Stomach (tissue), 9 donors: ENCODE measurements around the gene AKAP13. TPM values are rescaled to one million over a fixed set of nuclear protein-coding genes. Genes with fewer than 3 reads are reported as not detected.
A peak's percentile ranks its signal among the peaks of the same experiment; 100 is the strongest.

ENCODE experiments used
- DNase-seq, 2 donors: peaks; one replicate each; pipeline versions ENCODE4 v3.0.0 to v3.0.0-alpha.2; 2013 to 2019
- H3K27ac ChIP-seq, 5 donors: fragments of 200-600 bp in 4 of 5; sonication (generic) in 4 of 5; one replicate each; pipeline ENCODE4 v1.5.1; 2013 to 2019; ENCODE audit warnings: mild to moderate bottlenecking in 1 of 5, moderate library complexity in 1 of 5
- H3K27me3 ChIP-seq, 3 donors: fragments of 200-600 bp; sonication (generic); one replicate each; pipeline ENCODE4 v1.5.1; 2017 to 2019; ENCODE audit warnings: mixed run types in 1 of 3
- H3K36me3 ChIP-seq, 4 donors: fragments of 200-600 bp; sonication (generic); 1 replicate in 3 of 4; 2 replicates in 1 of 4; pipeline ENCODE4 v1.5.1; 2016 to 2019
- H3K4me1 ChIP-seq, 4 donors: fragments of 200-600 bp; sonication (generic); one replicate each; pipeline ENCODE4 v1.5.1; 2016 to 2019
- H3K4me3 ChIP-seq, 4 donors: fragments of 200-600 bp; sonication (generic) in 3 of 4; one replicate each; pipeline ENCODE4 v1.5.1; 2016 to 2019; ENCODE audit warnings: mild to moderate bottlenecking in 1 of 4
- H3K9me3 ChIP-seq, 4 donors: fragments of 200-600 bp; sonication (generic); one replicate each; pipeline ENCODE4 v1.5.1; 2016 to 2019
- EP300 ChIP-seq: sonication (generic); formaldehyde crosslinking; IDR thresholded peaks from one replicate; pipeline ENCODE4 v1.6.1; 2017; ENCODE audit warnings: antibody characterized with exemption
- POLR2A ChIP-seq, 4 donors: fragments of 450-650 bp; IDR thresholded peaks; one replicate each; pipeline ENCODE4 v1.6.1; 2016; ENCODE audit warnings: antibody characterized with exemption in 4 of 4, control low read depth in 2 of 4, mild to moderate bottlenecking in 1 of 4, moderate library complexity in 1 of 4
- POLR2AphosphoS5 ChIP-seq, 3 donors: sonication (generic); formaldehyde crosslinking; IDR thresholded peaks; one replicate each; pipeline ENCODE4 v1.6.1; 2016; ENCODE audit warnings: antibody characterized with exemption in 3 of 3
- WGBS, 5 donors: extraction: QIAGEN DNeasy Blood & Tissue Kit in 3 of 5; methylation state at CpG; one replicate each; pipeline versions ENCODE4 v1.1.5 to v1.1.7; 2013 to 2018; 5-methylcytosine and 5-hydroxymethylcytosine counted together
- intact Hi-C: fragments of 100-400 bp; cut with DNase I; formaldehyde crosslinking; loops from one replicate; pipeline ENCODE4 v1.15.1; 2023; ENCODE audit warnings: low total_unique reads
- polyA plus RNA-seq, 3 donors: library from polyadenylated mRNA; stranded (reverse); fragments of 200-250 nt; gene quantifications; one replicate each; pipeline ENCODE4 v1.2.3, GENCODE V29; 2013
- total RNA-seq, 5 donors: library from RNA; depleted of rRNA; stranded (reverse); fragments of >200 nt; gene quantifications; one replicate each; pipeline versions ENCODE4 v1.1.0 to v1.2.3, GENCODE V29; 2014 to 2016
- TF ChIP-seq, protein P1 (sequence below), 7 experiments: fragments of 450-650 bp in 4 of 7; fragments of 200-600 bp in 3 of 7; sonication (generic) in 3 of 7; IDR thresholded peaks; one replicate each; pipeline ENCODE4 v1.5.1; 2016 to 2019; ENCODE audit warnings: antibody characterized with exemption in 7 of 7, control low read depth in 2 of 7, mild to moderate bottlenecking in 1 of 7
- donor health status: healthy with polysubstance abuse.
- donor health status: Bipolar disorder and iron deficiency.
- donor health status: healthy.

The AKAP13 gene
- total and polyA plus RNA-seq, 8 donors = 33.1 to 395 (median 138) TPM

DNA sequence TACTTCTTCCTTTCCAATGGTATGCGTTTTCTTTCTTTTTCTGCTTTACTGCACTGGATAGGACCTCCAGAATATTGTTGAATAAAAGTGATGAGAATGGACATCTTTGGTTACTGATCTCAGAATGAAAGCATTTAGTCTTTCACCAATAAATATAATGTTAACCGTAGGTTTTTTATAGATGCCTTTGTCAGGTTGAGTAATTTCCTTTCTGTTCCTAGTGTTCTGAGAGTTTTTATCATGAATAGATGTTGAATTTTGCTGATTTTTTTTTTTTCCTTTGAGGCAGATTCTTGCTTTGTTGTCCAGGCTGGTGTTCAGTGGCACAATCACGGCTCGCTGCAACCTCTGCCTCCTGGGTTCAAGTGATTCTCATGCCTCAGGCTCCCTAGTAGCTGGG is 255.9 kb downstream of the AKAP13 start:
- Histone ChIP-seq H3K36me3 (peaks cover 7 to 29% (median 18%) of the 10 kb centered on the region in 4 donors), H3K4me1 (peaks cover 6 to 87% (median 37%) of the 10 kb centered on the region in 4 donors), H3K9me3 (no peaks in the 10 kb centered on the region), H3K4me3 (no peak overlapping the region), H3K27me3 (no peaks in the 10 kb centered on the region), H3K27ac (peak overlapping the region in 1 of 5 donors; percentile 16)
- WGBS, 5 donors = 79 to 90% (median 85%) methylated on average over 4 of the region's 4 CpGs
- DNase-seq = no peak
- no peak for TF ChIP-seq EP300
- TF ChIP-seq POLR2AphosphoS5 (IDR thresholded peaks at IDR 0.05) = no peak
- no peak for TF ChIP-seq POLR2A (IDR thresholded peaks at IDR 0.05)
- TF ChIP-seq, protein P1, sequence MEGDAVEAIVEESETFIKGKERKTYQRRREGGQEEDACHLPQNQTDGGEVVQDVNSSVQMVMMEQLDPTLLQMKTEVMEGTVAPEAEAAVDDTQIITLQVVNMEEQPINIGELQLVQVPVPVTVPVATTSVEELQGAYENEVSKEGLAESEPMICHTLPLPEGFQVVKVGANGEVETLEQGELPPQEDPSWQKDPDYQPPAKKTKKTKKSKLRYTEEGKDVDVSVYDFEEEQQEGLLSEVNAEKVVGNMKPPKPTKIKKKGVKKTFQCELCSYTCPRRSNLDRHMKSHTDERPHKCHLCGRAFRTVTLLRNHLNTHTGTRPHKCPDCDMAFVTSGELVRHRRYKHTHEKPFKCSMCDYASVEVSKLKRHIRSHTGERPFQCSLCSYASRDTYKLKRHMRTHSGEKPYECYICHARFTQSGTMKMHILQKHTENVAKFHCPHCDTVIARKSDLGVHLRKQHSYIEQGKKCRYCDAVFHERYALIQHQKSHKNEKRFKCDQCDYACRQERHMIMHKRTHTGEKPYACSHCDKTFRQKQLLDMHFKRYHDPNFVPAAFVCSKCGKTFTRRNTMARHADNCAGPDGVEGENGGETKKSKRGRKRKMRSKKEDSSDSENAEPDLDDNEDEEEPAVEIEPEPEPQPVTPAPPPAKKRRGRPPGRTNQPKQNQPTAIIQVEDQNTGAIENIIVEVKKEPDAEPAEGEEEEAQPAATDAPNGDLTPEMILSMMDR (IDR thresholded peaks at IDR 0.05) = no peak
- intact Hi-C loops = no loop called here

DNA sequence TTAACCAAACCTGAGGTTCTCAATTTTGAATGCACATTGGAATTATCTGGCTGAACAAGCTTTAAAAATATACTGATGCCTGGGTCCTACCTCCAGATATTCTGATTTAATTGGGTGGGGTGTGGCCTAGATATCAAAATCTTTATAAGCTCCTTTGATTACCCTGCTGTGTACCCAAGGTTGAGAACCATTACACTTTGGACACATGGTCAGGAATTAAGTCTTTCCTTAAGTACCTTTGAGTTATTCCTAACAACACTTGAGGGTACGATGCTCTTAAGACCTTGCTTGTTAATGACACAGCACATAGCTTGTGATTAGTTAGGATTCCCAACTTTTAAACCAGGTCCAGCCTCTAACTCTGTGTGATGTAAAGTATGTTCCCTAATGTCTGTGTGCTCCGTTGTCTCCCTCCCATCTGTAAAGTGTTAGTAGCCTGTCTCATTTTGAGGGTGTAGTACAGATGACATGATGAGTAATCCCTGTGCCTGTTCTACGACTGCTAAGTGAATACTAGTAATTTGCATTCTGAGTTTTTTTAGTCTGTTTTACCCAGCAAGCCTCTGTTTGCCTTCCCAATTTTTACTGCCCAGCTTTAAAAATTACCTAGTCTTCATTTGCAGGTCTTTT is 259.5 kb downstream of the AKAP13 start:
- intact Hi-C loops = no loop called here
- H3K27ac ChIP-seq = peak overlapping the region in 2 of 5 donors; percentile 15 to 20

DNA sequence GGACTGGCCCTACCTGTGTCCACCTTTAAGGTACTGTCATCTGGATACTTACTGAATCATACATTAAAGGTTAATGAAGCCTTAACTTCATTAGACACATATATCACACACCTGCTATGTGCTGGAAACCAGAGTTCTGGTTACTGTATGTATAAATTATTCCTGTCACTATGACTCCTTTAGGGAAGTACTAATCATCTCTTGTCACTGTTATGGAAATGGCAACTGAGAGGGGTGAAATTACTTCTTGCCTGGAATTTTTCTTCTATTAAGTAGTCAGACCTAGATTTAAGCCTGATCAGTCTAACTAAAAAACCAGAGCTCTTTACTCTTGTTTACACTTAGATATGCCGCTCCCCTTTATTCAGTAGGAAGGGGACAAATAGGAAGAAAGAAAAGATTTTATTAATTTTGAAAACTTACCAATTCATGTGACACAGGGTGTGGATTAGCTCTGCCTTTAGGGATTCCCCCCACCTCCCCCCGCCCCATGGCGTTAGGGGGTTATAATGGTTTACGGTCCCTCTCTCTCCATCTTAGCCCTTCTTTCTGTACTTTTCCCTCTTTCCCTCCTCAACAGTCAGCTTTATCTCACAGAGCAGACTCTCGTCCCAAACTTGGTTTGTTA is 261.8 kb downstream of the AKAP13 start:
- intact Hi-C loops = no loop called here
- Histone ChIP-seq H3K36me3 (peaks cover 19 to 70% (median 46%) of the 10 kb centered on the region in 4 donors), H3K9me3 (no peaks in the 10 kb centered on the region), H3K4me1 (peaks cover 22 to 85% (median 49%) of the 10 kb centered on the region in 4 donors), H3K27me3 (no peaks in the 10 kb centered on the region), H3K4me3 (peak overlapping the region in 2 of 4 donors; percentile 17 to 19), H3K27ac (peak overlapping the region; percentile 75 to 81 (median 80))
- no peak for DNase-seq
- WGBS, 5 donors = 30 to 53% (median 41%) methylated on average over 5 of the region's 5 CpGs
- TF ChIP-seq, protein P1 (IDR thresholded peaks at IDR 0.05) = no peak
- TF ChIP-seq POLR2AphosphoS5 (IDR thresholded peaks at IDR 0.05) = no peak
- no peak for TF ChIP-seq EP300
- no peak for TF ChIP-seq POLR2A (IDR thresholded peaks at IDR 0.05)

More for the DNA sequence above, 259.5 kb downstream of the AKAP13 start:
- DNase-seq = no peak
- no peak overlapping the region for H3K4me3 ChIP-seq
- 59 to 77% (median 64%) methylated on average over 3 of the region's 3 CpGs for WGBS, 5 donors
- H3K27me3 ChIP-seq = no peaks in the 10 kb centered on the region
- H3K9me3 ChIP-seq = no peaks in the 10 kb centered on the region
- TF ChIP-seq POLR2AphosphoS5 (IDR thresholded peaks at IDR 0.05) (peak in 1 of 3 donors; percentile 14), EP300 (no peak)
- peaks cover 7 to 46% (median 30%) of the 10 kb centered on the region in 4 donors for H3K36me3 ChIP-seq
- peaks cover 22 to 79% (median 46%) of the 10 kb centered on the region in 4 donors for H3K4me1 ChIP-seq

DNA sequence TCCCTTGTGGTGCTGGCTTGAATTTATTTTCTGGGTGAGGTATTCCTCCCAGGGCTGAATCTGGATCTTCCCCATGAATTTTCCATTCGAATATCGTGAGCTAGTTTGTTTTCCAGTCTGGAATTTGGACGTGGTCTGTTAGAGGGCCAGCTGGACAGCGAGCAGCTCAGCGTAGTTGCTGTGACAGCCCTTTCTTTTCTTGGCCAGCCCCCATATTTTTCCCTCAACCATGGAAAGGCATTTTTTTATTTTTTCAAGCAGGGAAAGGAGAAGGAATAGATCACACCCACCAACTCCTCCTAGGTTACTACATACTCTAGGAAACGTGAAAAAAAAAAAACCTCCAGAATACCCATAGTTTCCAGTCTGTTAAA is 262.3 kb downstream of the AKAP13 start:
- 25 to 54% (median 26%) methylated on average over 6 of the region's 6 CpGs for WGBS, 5 donors
- intact Hi-C loops = no loop called here
- no peaks in the 10 kb centered on the region for H3K27me3 ChIP-seq
- H3K4me3 ChIP-seq = peak overlapping the region in 2 of 4 donors; percentile 17 to 19
- H3K36me3 ChIP-seq = peaks cover 21 to 75% (median 51%) of the 10 kb centered on the region in 4 donors
- no peaks in the 10 kb centered on the region for H3K9me3 ChIP-seq
- TF ChIP-seq POLR2AphosphoS5 (IDR thresholded peaks at IDR 0.05) (peak in 2 of 3 donors; percentile 29 to 36), POLR2A (IDR thresholded peaks at IDR 0.05) (no peak)
- H3K4me1 ChIP-seq = peaks cover 22 to 88% (median 49%) of the 10 kb centered on the region in 4 donors
- DNase-seq = peak in 1 of 2 donors; percentile 93
- H3K27ac ChIP-seq = peak overlapping the region; percentile 75 to 81 (median 80)

DNA sequence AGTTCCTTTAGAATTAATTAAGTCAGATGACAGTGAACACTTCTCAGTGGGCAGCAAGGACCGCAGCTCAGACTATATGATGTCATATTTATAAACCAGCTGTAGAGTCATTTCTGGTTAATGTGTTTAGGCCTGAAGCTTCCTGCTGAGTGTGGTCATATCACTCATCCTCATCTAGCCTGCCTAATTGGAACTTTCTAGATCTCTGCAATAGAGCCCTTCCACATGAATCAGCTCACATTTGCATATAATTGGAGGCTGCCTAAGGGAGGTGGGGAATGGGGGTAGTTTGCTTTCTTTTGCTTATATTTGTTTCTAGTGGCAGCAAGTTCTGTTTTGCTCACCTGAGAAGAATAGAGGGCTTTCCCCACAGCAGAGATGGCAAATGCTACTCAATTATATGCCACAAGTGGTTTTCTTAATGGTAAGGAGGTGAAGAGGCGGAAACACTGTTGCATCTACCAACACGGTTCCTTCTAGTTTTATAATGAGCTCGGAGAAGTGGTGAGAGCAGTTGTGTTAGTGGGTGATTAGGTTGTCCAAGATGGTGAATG is 266.2 kb downstream of the AKAP13 start:
- no peak overlapping the region for H3K4me3 ChIP-seq
- H3K27ac ChIP-seq = peak overlapping the region; percentile 36 to 70 (median 55)
- TF ChIP-seq EP300 = no peak
- TF ChIP-seq, protein P1 (IDR thresholded peaks at IDR 0.05) = no peak
- TF ChIP-seq POLR2A (IDR thresholded peaks at IDR 0.05) = no peak
- peak in 1 of 3 donors; percentile 3 for TF ChIP-seq POLR2AphosphoS5 (IDR thresholded peaks at IDR 0.05)
- no peaks in the 10 kb centered on the region for H3K9me3 ChIP-seq
- DNase-seq = no peak
- 82 to 89% (median 85%) methylated on average over 4 of the region's 4 CpGs for WGBS, 5 donors
- H3K27me3 ChIP-seq = no peaks in the 10 kb centered on the region
- peaks cover 38 to 63% (median 44%) of the 10 kb centered on the region in 4 donors for H3K4me1 ChIP-seq
- intact Hi-C loops = no loop called here
- H3K36me3 ChIP-seq = peaks cover 14 to 68% (median 42%) of the 10 kb centered on the region in 4 donors
